OCI-LY1 (cell line): ENCODE results near the gene HRK.
"Not testable (repeated sequence)": the region's sequence is repeated elsewhere in the genome, so short reads cannot be mapped to it uniquely, and the experiment has no call there.

Experiments
- H2AFZ ChIP-seq: fragments of 200-600 bp; sonication (generic), shearing (Covaris generic); 2 replicates; pipeline ENCODE4 v1.6.0; 2014; ENCODE audit warnings: antibody characterized with exemption, mild to moderate bottlenecking, low read length
- H3F3A ChIP-seq: fragments of 200-600 bp; sonication (generic), shearing (Covaris generic); 2 replicates; pipeline ENCODE4 v1.6.0; 2014; ENCODE audit warnings: mild to moderate bottlenecking, antibody characterized with exemption, low read length, moderate library complexity; ENCODE audit not compliant: insufficient read depth
- H3K27ac ChIP-seq: fragments of 200-600 bp; sonication (generic); 2 replicates; pipeline ENCODE4 v1.5.1; 2014; ENCODE audit warnings: low read length, mixed run types, mild to moderate bottlenecking, low read depth; ENCODE audit not compliant: poor library complexity, severe bottlenecking
- H3K27me3 ChIP-seq: fragments of 200-600 bp; sonication (generic); 2 replicates; pipeline ENCODE4 v1.6.0; 2014; ENCODE audit warnings: antibody characterized with exemption, mild to moderate bottlenecking, low read length, moderate library complexity; ENCODE audit not compliant: insufficient read depth
- H3K36me3 ChIP-seq: fragments of 200-600 bp; sonication (generic); 2 replicates; pipeline ENCODE4 v1.6.1; 2014; ENCODE audit warnings: mild to moderate bottlenecking, antibody characterized with exemption, low read length, moderate library complexity, mixed read lengths; ENCODE audit not compliant: insufficient read depth
- H3K4me1 ChIP-seq: fragments of 200-600 bp; sonication (generic); 2 replicates; pipeline ENCODE4 v1.5.1; 2014; ENCODE audit warnings: mild to moderate bottlenecking, low read length, moderate library complexity; ENCODE audit not compliant: insufficient read depth, severe bottlenecking
- H3K4me2 ChIP-seq: fragments of 200-600 bp; sonication (generic), shearing (Covaris generic); 2 replicates; pipeline ENCODE4 v1.6.1; 2014; ENCODE audit warnings: low read length
- H3K4me3 ChIP-seq: fragments of 200-600 bp; sonication (generic); 2 replicates; pipeline ENCODE4 v1.5.1; 2014; ENCODE audit warnings: low read length, low read depth, mild to moderate bottlenecking, mixed read lengths; ENCODE audit not compliant: poor library complexity, severe bottlenecking
- H3K79me2 ChIP-seq: fragments of 200-600 bp; shearing (Covaris generic); 2 replicates; pipeline ENCODE4 v1.6.1; 2016; ENCODE audit warnings: mixed run types, low read length, mixed read lengths; ENCODE audit not compliant: insufficient read depth
- H3K9ac ChIP-seq: fragments of 200-600 bp; sonication (generic), shearing (Covaris generic); 2 replicates; pipeline ENCODE4 v1.6.1; 2014; ENCODE audit warnings: mild to moderate bottlenecking, low read length, mixed read lengths
- H3K9me2 ChIP-seq: fragments of 200-600 bp; sonication (generic), shearing (Covaris generic); 2 replicates; pipeline ENCODE4 v1.6.1; 2014; ENCODE audit warnings: low read depth, mild to moderate bottlenecking, low read length, mixed read lengths
- H3K9me3 ChIP-seq: fragments of 200-600 bp; shearing (Covaris generic); 2 replicates; pipeline ENCODE4 v1.6.1; 2014; ENCODE audit warnings: low read length, mixed read lengths
- H4K20me1 ChIP-seq: fragments of 200-600 bp; sonication (generic), shearing (Covaris generic); 2 replicates; pipeline ENCODE4 v1.6.0; 2016; ENCODE audit warnings: mild to moderate bottlenecking, low read length; ENCODE audit not compliant: insufficient read depth
- EZH2 ChIP-seq: fragments of 200-600 bp; sonication (generic), shearing (Covaris generic); IDR thresholded peaks from 2 replicates; pipeline ENCODE4 v1.8.0; 2017; ENCODE audit warnings: borderline replicate concordance, mixed run types, mild to moderate bottlenecking, antibody characterized with exemption, low read length, moderate library complexity, mixed read lengths
- TF ChIP-seq, protein P1 (sequence below): fragments of 200-600 bp; sonication (generic), shearing (Covaris generic); IDR thresholded peaks from 2 replicates; pipeline ENCODE4 v1.5.1; 2017; ENCODE audit warnings: mild to moderate bottlenecking, antibody characterized with exemption, low read length, moderate library complexity, mixed read lengths

HRK gene

GRCh38 chr12:116818341-116818856 lies 62.8 kb downstream of the HRK start:
- H3K4me3 ChIP-seq, result peak overlapping the region; percentile 75
- peak overlapping the region; percentile 100 for H3K27ac ChIP-seq
- H3F3A ChIP-seq, result peaks cover 19% of the 10 kb centered on the region
- no peaks in the 10 kb centered on the region for H3K79me2 ChIP-seq
- no peaks in the 10 kb centered on the region for H4K20me1 ChIP-seq
- no peaks in the 10 kb centered on the region for H3K9me2 ChIP-seq
- peak overlapping the region; percentile 92 for H3K9ac ChIP-seq
- H3K36me3 ChIP-seq, result no peaks in the 10 kb centered on the region
- H3K27me3 ChIP-seq, result no peaks in the 10 kb centered on the region
- TF ChIP-seq EZH2, result no peak
- TF ChIP-seq, protein P1, sequence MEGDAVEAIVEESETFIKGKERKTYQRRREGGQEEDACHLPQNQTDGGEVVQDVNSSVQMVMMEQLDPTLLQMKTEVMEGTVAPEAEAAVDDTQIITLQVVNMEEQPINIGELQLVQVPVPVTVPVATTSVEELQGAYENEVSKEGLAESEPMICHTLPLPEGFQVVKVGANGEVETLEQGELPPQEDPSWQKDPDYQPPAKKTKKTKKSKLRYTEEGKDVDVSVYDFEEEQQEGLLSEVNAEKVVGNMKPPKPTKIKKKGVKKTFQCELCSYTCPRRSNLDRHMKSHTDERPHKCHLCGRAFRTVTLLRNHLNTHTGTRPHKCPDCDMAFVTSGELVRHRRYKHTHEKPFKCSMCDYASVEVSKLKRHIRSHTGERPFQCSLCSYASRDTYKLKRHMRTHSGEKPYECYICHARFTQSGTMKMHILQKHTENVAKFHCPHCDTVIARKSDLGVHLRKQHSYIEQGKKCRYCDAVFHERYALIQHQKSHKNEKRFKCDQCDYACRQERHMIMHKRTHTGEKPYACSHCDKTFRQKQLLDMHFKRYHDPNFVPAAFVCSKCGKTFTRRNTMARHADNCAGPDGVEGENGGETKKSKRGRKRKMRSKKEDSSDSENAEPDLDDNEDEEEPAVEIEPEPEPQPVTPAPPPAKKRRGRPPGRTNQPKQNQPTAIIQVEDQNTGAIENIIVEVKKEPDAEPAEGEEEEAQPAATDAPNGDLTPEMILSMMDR, result no peak
- H3K4me1 ChIP-seq, result peaks cover 67% of the 10 kb centered on the region
- H3K4me2 ChIP-seq, result peak overlapping the region; percentile 89
- no peak overlapping the region for H2AFZ ChIP-seq
- H3K9me3 ChIP-seq, result no peaks in the 10 kb centered on the region

DNA sequence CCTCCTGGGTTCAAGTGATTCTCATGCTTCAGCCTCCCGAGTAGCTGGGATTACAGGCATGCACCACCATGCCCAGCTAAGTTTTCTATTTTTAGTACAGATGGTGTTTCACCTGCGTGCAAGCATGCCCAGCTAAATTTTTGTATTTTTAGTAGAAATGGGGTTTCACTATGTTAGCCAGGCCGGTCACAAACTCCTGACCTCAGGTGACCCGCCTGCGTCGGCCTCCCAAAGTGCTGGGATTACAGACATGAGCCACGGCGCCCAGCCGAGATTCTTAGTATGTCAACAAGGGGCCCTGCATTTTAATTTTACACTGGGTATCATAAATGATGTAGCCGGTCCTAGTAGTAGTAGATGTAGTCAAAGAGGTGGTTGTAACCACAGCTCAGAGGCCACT lies 66.5 kb downstream of the HRK start:
- not testable (repeated sequence) for H3K36me3 ChIP-seq, H2AFZ ChIP-seq, H3K27me3 ChIP-seq, H4K20me1 ChIP-seq, H3K79me2 ChIP-seq, H3K4me3 ChIP-seq, H3K9me3 ChIP-seq, H3K9me2 ChIP-seq
- Histone ChIP-seq H3K9ac (peak overlapping the region; percentile 52), H3K27ac (peak overlapping the region; percentile 100), H3F3A (peaks cover 19% of the 10 kb centered on the region), H3K4me1 (peaks cover 95% of the 10 kb centered on the region), H3K4me2 (peak overlapping the region; percentile 30; the same call in 1 of the 2 replicates)

DNA sequence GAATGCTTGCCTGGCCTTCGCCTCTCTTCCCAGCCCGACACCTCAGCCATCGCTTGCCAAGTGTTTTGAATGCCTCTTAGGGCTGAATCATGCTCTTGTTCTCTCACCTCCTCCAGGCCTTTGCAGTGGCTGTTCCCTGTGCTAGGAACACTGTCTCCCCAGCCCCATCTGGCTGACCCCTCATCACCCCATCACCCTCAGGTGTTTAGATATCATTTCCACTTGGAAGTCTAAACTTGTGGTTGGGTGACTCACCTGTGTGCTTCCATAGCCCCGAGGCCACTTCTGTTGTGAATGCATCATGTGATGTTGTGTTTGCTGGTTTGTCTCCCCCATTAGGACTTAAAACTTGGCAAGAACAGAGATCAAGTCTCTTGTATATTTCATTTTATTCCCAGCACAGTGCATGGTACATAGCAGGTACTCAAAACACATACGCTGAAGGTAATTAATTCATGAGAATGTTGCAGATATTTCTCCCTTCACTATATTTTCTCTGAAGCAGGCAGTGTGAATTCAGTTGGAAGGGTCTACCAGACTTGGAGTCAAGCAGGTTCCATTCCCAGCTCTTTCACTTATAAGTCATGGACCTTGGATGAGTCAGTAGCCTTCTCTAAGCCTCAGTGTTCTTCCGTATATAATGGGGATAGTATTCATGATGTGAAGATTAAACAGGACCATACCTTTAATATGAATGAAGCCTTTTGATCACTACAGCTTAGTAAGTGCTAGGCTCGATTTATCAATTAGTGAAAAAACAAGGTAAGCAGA lies 67.8 kb downstream of the HRK start:
- Histone ChIP-seq H3K27me3 (no peaks in the 10 kb centered on the region), H3K9me3 (no peaks in the 10 kb centered on the region), H2AFZ (no peak overlapping the region), H3K79me2 (no peaks in the 10 kb centered on the region), H3K9me2 (no peaks in the 10 kb centered on the region), H3K36me3 (no peaks in the 10 kb centered on the region), H3K4me3 (no peak overlapping the region), H3K27ac (peak overlapping the region; percentile 100), H3F3A (peaks cover 19% of the 10 kb centered on the region), H3K4me2 (peak overlapping the region; percentile 29; the same call in 1 of the 2 replicates), H4K20me1 (no peaks in the 10 kb centered on the region), H3K4me1 (peaks cover 100% of the 10 kb centered on the region), H3K9ac (peak overlapping the region; percentile 28; the same call in 1 of the 2 replicates)
- no peak for TF ChIP-seq EZH2

DNA sequence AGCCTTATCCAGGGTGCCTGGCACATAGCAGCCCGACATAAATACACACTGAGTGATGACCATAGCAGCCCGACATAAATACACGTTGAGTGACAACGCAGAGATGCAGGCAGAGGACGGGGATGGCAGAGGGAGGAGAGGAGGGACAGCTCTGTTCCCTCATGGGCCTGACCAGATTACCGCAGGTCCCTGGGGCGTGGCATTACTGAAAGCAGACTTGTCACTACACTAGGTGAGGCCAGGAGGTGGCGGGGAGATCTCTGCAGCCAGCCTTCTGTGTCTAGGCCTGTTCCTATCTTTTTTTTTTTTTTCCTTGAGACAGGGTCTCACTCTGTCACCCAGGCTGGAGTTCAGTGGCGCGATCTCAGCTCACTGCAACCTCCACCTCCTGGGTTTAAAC lies 69.0 kb downstream of the HRK start:
- no peaks in the 10 kb centered on the region for H3K9me3 ChIP-seq
- H2AFZ ChIP-seq, result no peak overlapping the region
- no peaks in the 10 kb centered on the region for H4K20me1 ChIP-seq
- H3K4me2 ChIP-seq, result peak overlapping the region; percentile 41
- no peaks in the 10 kb centered on the region for H3K27me3 ChIP-seq
- H3F3A ChIP-seq, result peaks cover 7% of the 10 kb centered on the region; the same call in 1 of the 2 replicates
- TF ChIP-seq, protein P1, result no peak
- no peak for TF ChIP-seq EZH2
- no peaks in the 10 kb centered on the region for H3K79me2 ChIP-seq
- no peak overlapping the region for H3K4me3 ChIP-seq
- H3K4me1 ChIP-seq, result peaks cover 100% of the 10 kb centered on the region
- H3K36me3 ChIP-seq, result no peaks in the 10 kb centered on the region
- H3K9me2 ChIP-seq, result no peaks in the 10 kb centered on the region
- H3K27ac ChIP-seq, result peak overlapping the region; percentile 100
- H3K9ac ChIP-seq, result peak overlapping the region; percentile 55
